K562 (cell line): Measurements from ENCODE around the gene EML6. TPM values are rescaled to one million over a fixed set of nuclear protein-coding genes. Genes with fewer than 3 reads are reported as not detected.

Experiments
- ATAC-seq: fragments of 200-7000 bp; cut with Tn5 transposase; 3 replicates; pipeline ENCODE4 v1.9.1; 2020; ENCODE audit warnings: moderate library complexity
- BruUV-seq: library from RNA; stranded (reverse); fragments of 400-500 nt; replicated peaks from 2 replicates; lab custom pipeline; 2021; lab: Mats Ljungman, UMichigan
- CTCF ChIA-PET: fragments of 300-600 bp; formaldehyde crosslinking; extraction: SDS; loops from one replicate; lab custom pipeline; 2021; ENCODE audit warnings: low intra/inter-chr PET ratio; lab: Yijun Ruan, JAX
- POLR2A ChIA-PET: fragments of 300-600, 350-650 bp; sonication (Branson Sonifier 250); formaldehyde crosslinking; extraction: SDS; loops from one replicate; lab custom pipeline; 2021; ENCODE audit warnings: antibody characterized with exemption, inconsistent platforms; lab: Yijun Ruan, JAX
- DNase-seq, 4 experiments: peaks; one replicate each; pipeline versions ENCODE4 v3.0.0 to v3.0.0-alpha.2; 2011 to 2018; ENCODE audit warnings: low spot score in 3 of 4, mixed read lengths in 3 of 4; ENCODE audit errors: extremely low read depth in 1 of 4
- FAIRE-seq: peaks from 2 replicates; lab custom pipeline; 2011; peaks lifted over from hg19 to GRCh38; lab: Jason Lieb, UNC
- H2AFZ ChIP-seq: 2 replicates; pipeline ENCODE4 v1.6.0; 2011; ENCODE audit warnings: low read depth, low read length, control low read depth, inconsistent platforms
- H3K27ac ChIP-seq: fragments of 200-600 bp; 3 replicates; pipeline ENCODE4 v1.8.0; 2011; ENCODE audit warnings: low read depth, mild to moderate bottlenecking, control low read depth, inconsistent platforms, low read length, moderate library complexity, mixed read lengths; ENCODE audit errors: extremely low read depth
- H3K27me3 ChIP-seq, 2 experiments: fragments of 300-600 bp in 1 of 2; 2 replicates in 1 of 2; 3 replicates in 1 of 2; pipeline versions ENCODE4 v1.6.0 to v1.8.0; 2011; ENCODE audit warnings: inconsistent platforms in 2 of 2, low read length in 2 of 2, mild to moderate bottlenecking in 1 of 2, mixed read lengths in 1 of 2, moderate library complexity in 1 of 2; ENCODE audit not compliant: control insufficient read depth in 2 of 2, insufficient read depth in 2 of 2
- H3K36me3 ChIP-seq: fragments of 300-600 bp; 3 replicates; pipeline ENCODE4 v1.8.0; 2011; ENCODE audit warnings: mild to moderate bottlenecking, low read length, inconsistent platforms; ENCODE audit not compliant: control insufficient read depth, insufficient read depth
- H3K4me1 ChIP-seq, 2 experiments: fragments of 200-600 bp in 1 of 2; replicated peaks in 1 of 2; 2 replicates in 1 of 2; 3 replicates in 1 of 2; pipeline versions ENCODE4 v1.5.1 to v1.8.0; 2011; ENCODE audit warnings: inconsistent platforms in 2 of 2, low read length in 2 of 2, mild to moderate bottlenecking in 1 of 2, mixed read lengths in 1 of 2, moderate library complexity in 1 of 2; ENCODE audit not compliant: control insufficient read depth in 2 of 2, insufficient read depth in 2 of 2
- H3K4me2 ChIP-seq: 2 replicates; pipeline ENCODE4 v1.6.1; 2011; ENCODE audit warnings: low read length, control low read depth, inconsistent platforms, mixed read lengths; ENCODE audit not compliant: insufficient read depth
- H3K4me3 ChIP-seq: fragments of 200-600 bp; sonication (generic), shearing (Covaris generic); 2 replicates; pipeline ENCODE4 v1.5.1; 2016; ENCODE audit warnings: control low read depth, inconsistent platforms
- H3K79me2 ChIP-seq: fragments of 200-600 bp; 3 replicates; pipeline ENCODE4 v1.8.0; 2011; ENCODE audit warnings: low read length, inconsistent platforms; ENCODE audit not compliant: control insufficient read depth, insufficient read depth
- H3K9ac ChIP-seq, 2 experiments: 2 replicates each; pipeline versions ENCODE4 v1.6.0 to v1.6.1; 2011; ENCODE audit warnings: low read depth in 2 of 2, low read length in 2 of 2, control low read depth in 1 of 2, inconsistent platforms in 1 of 2, mild to moderate bottlenecking in 1 of 2, mixed read lengths in 1 of 2; ENCODE audit not compliant: insufficient read depth in 1 of 2
- H3K9me1 ChIP-seq: one replicate; pipeline ENCODE4 v1.6.0; 2011; ENCODE audit warnings: inconsistent platforms, mild to moderate bottlenecking, low read length, moderate library complexity; ENCODE audit not compliant: control insufficient read depth, insufficient read depth
- H3K9me3 ChIP-seq: replicated peaks from 2 replicates; pipeline ENCODE4 v1.5.1; 2011; ENCODE audit warnings: low read depth, low read length, inconsistent platforms; ENCODE audit not compliant: control insufficient read depth, insufficient read depth
- H4K20me1 ChIP-seq: replicated peaks from 2 replicates; pipeline ENCODE4 v1.6.1; 2011; ENCODE audit warnings: low read length, inconsistent platforms, mixed read lengths; ENCODE audit not compliant: control insufficient read depth, insufficient read depth
- CEBPG ChIP-seq, 3 experiments: fragments of 200-800 bp in 1 of 3; sonication (Bioruptor generic) in 1 of 3; sonication (generic) in 1 of 3; formaldehyde crosslinking in 1 of 3; IDR thresholded peaks in 2 of 3; conservative IDR thresholded peaks in 1 of 3; 2 replicates each; pipeline versions ENCODE4 v1.6.1 to v1.8.0; 2016 to 2022; ENCODE audit warnings: missing compliant biosample characterization in 2 of 3, missing genetic modification characterization in 2 of 3, mild to moderate bottlenecking in 1 of 3, missing genetic modification reagents in 1 of 3
- MAFK ChIP-seq: IDR thresholded peaks from 2 replicates; pipeline ENCODE4 v1.6.1; 2011; ENCODE audit warnings: low read length, improper control_type of control experiment
- MEF2A ChIP-seq: IDR thresholded peaks from 2 replicates; pipeline ENCODE4 v1.6.1; 2011; ENCODE audit warnings: low read depth, mild to moderate bottlenecking, low read length, moderate library complexity; ENCODE audit not compliant: control insufficient read depth
- SMARCA5 ChIP-seq: fragments of 450-650 bp; IDR thresholded peaks from 2 replicates; pipeline ENCODE4 v1.6.1; 2016
- SP1 ChIP-seq: sonication (generic); formaldehyde crosslinking; IDR thresholded peaks from 2 replicates; pipeline ENCODE4 v1.8.1; 2022; ENCODE audit warnings: mild to moderate bottlenecking, missing genetic modification reagents
- WGBS: fragments of 100-300 bp; shearing (Covaris generic); methylation state at CpG from one replicate; pipeline ENCODE4 v1.1.6; 2016; ENCODE audit warnings: low coverage, mixed read lengths; ENCODE audit not compliant: insufficient coverage; ENCODE audit errors: missing lambda C conversion rate; 5-methylcytosine and 5-hydroxymethylcytosine counted together
- in situ Hi-C: fragments of 300-500 bp; cut with MboI; formaldehyde crosslinking; loops from 4 replicates; pipeline ENCODE4 v1.15.0; 2018; ENCODE audit warnings: inconsistent platforms, mixed read lengths
- intact Hi-C: fragments of 100-400 bp; cut with micrococcal nuclease; formaldehyde crosslinking; loops from 2 replicates; pipeline ENCODE4 v1.14.2; 2022
- polyA plus RNA-seq, 8 experiments: library from polyadenylated mRNA; depleted of rRNA in 4 of 8; stranded (reverse) in 5 of 8; unstranded in 3 of 8; fragments of >200 nt; fragmentation: Nextera tagmentation in 2 of 8; fragmentation: Illumina TruSeq in 1 of 8; extraction: Ambion mirVana in 2 of 8; extraction: Trizol in 1 of 8; gene quantifications; 2 replicates each; pipeline versions ENCODE4 v1.2.1 to v1.2.3, GENCODE V29; 2011 to 2014; ENCODE audit warnings: inconsistent platforms in 1 of 8, missing spikeins in 1 of 8
- total RNA-seq, 7 experiments: library from RNA; depleted of rRNA in 6 of 7; stranded (reverse); fragments of >200 nt in 6 of 7; fragmentation: Illumina TruSeq in 2 of 7; extraction: Trizol in 2 of 7; gene quantifications; 2 replicates each; pipeline versions ENCODE4 v1.2.1 to v1.2.3, GENCODE V29; 2011 to 2021; ENCODE audit warnings: low replicate concordance in 1 of 7
- TF ChIP-seq, protein P1 (sequence below), 2 experiments: fragments of 450-650 bp in 1 of 2; sonication (generic) in 1 of 2; formaldehyde crosslinking in 1 of 2; IDR thresholded peaks in 1 of 2; conservative IDR thresholded peaks in 1 of 2; 2 replicates each; pipeline versions ENCODE4 v1.6.1 to v1.8.1; 2016 to 2023; ENCODE audit warnings: mild to moderate bottlenecking in 2 of 2, moderate library complexity in 2 of 2, inconsistent platforms in 1 of 2, missing genetic modification reagents in 1 of 2
- TF ChIP-seq, protein P2 (sequence below): fragments of 450-650 bp; IDR thresholded peaks from 2 replicates; pipeline ENCODE4 v1.6.1; 2016; ENCODE audit warnings: borderline replicate concordance

The EML6 gene
- total and polyA plus RNA-seq, 9 of the 15 experiments (the other 6 are each of a cell fraction or from before 2014, with no cell fraction given): 0.07 to 0.56 (median 0.25) TPM

DNA sequence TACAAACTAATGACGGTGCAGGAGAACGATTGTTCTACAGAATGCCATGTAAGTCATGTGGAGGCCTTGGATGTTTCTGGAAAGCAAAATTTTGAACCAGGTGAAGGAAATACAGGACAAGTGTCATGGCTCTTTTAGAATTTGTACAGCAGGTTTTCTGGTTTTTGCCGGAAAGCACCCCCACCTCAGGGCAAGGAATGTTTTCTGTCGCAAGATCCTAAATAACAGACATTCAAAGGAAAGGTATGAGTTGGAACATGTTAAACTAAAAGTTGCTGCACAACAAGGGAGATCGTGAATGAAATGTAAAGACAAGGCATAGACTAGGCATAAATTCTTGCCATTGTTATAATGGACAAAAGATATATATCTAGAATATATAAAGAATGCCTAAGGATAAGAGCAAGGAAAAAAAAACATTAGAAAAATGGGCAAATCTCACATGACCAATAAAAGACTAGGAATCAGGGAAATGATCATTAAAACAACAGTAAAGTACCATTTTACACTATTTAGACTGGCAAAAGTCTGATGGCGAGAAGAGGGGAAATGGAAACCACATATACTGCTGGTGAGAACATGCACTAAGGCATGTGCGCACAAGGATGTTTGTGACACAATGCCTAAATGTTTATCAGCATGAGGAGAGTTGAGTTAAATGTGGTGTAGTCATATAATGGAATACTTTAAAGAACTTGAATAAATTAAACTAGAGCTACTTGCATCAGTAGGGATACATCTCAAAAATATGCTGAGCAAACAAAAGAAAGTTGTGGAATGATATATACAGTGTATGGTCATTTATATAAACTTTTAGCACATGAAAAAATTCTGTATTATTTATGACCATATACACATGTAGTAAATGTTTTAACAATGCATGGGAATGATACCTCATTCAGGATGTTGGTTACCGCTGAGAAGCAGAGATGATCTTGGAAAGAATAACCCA is 127.0 kb downstream of the EML6 start (continued):
- TF ChIP-seq, protein P1, sequence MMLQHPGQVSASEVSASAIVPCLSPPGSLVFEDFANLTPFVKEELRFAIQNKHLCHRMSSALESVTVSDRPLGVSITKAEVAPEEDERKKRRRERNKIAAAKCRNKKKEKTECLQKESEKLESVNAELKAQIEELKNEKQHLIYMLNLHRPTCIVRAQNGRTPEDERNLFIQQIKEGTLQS (IDR thresholded peaks at IDR 0.05): no peak
- TF ChIP-seq, protein P1 (CRISPR knock-in tag; conservative IDR thresholded peaks at IDR 0.05): no peak
- TF ChIP-seq MEF2A: no peak
- peak; percentile 53; the same call in 1 of the 2 replicates for TF ChIP-seq MAFK
- no peak for TF ChIP-seq SMARCA5
- no peak for TF ChIP-seq CEBPG (CRISPR knock-in tag; IDR thresholded peaks at IDR 0.05)
- TF ChIP-seq CEBPG (tag; conservative IDR thresholded peaks at IDR 0.05 in 1 of 2, IDR thresholded peaks at IDR 0.05 in 1 of 2): no peak
- TF ChIP-seq, all 486 proteins: peak for 5

DNA sequence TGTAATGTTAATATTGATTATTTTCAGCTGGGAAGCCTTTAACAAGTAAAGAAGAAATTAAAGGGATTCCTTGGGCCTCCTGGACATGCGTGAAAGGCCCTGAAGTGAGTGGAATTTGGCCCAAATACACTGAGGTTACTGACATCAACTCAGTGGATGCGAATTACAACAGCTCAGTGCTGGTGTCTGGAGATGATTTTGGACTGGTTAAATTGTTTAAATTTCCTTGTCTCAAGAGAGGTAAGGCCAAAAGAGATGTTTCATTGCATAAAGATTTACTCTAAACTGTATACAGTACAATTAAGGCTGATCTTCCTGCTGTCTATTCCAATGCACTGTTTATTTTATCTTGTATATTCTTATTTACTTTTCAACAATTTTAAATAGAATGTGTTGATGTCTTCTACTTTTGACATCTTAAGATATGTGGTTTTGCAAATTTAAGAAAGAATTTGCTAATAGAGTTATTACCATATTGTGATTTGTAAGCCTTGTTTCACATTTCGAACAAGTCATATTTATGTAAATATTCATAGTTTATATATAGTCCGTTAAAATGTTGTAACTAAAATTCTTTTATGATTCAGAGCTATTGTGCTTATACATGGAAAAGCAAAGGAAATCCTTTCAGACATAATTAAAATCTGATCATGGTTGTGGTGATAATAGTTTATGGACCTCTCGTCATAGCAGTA is 130.3 kb downstream of the EML6 start:
- FAIRE-seq: no peak
- no peak overlapping the region for H3K27ac ChIP-seq
- no peaks in the 10 kb centered on the region for H3K4me1 ChIP-seq
- TF ChIP-seq SP1 (CRISPR knock-in tag): no peak
- TF ChIP-seq, protein P2, sequence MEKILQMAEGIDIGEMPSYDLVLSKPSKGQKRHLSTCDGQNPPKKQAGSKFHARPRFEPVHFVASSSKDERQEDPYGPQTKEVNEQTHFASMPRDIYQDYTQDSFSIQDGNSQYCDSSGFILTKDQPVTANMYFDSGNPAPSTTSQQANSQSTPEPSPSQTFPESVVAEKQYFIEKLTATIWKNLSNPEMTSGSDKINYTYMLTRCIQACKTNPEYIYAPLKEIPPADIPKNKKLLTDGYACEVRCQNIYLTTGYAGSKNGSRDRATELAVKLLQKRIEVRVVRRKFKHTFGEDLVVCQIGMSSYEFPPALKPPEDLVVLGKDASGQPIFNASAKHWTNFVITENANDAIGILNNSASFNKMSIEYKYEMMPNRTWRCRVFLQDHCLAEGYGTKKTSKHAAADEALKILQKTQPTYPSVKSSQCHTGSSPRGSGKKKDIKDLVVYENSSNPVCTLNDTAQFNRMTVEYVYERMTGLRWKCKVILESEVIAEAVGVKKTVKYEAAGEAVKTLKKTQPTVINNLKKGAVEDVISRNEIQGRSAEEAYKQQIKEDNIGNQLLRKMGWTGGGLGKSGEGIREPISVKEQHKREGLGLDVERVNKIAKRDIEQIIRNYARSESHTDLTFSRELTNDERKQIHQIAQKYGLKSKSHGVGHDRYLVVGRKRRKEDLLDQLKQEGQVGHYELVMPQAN: no peak
- H3K79me2 ChIP-seq: no peaks in the 10 kb centered on the region
- ATAC-seq: no peak
- CTCF ChIA-PET: no interaction called here
- H3K9me1 ChIP-seq: no peaks in the 10 kb centered on the region
- H3K4me2 ChIP-seq: no peak overlapping the region
- POLR2A ChIA-PET: no interaction called here
- H3K9ac ChIP-seq: no peak overlapping the region
- H3K9me3 ChIP-seq: no peaks in the 10 kb centered on the region
- no peak for DNase-seq
- no peak overlapping the region for H2AFZ ChIP-seq
- no peaks in the 10 kb centered on the region for H4K20me1 ChIP-seq
- WGBS: 5% methylated on average over 5 of the region's 5 CpGs
- H3K36me3 ChIP-seq: no peaks in the 10 kb centered on the region
- intact Hi-C loops (no loop called here), in situ Hi-C loops (no loop called here)
- no TSS peak for BruUV-seq
- peaks cover 4 to 12% of the 10 kb centered on the region in 2 experiments; a peak in 3 of 5 replicates for H3K27me3 ChIP-seq
- no peak overlapping the region for H3K4me3 ChIP-seq
